HEK293 (cell line): ENCODE data around the gene ATP6AP2.

ENCODE experiments used
- KLF9 ChIP-seq: fragments of 450-650 bp; formaldehyde crosslinking; IDR thresholded peaks from 2 replicates; pipeline ENCODE4 v1.5.1; 2016; ENCODE audit warnings: missing biosample characterization, missing genetic modification characterization, low read depth
- TRIM28 ChIP-seq: IDR thresholded peaks from 2 replicates; pipeline ENCODE4 v1.6.1; 2011; ENCODE audit warnings: low read length, control low read depth, borderline replicate concordance
- ZBTB7A ChIP-seq: fragments of 450-650 bp; formaldehyde crosslinking; IDR thresholded peaks from 2 replicates; pipeline ENCODE4 v1.5.1; 2016; ENCODE audit warnings: low read depth, missing biosample characterization, missing genetic modification characterization
- ZNF184 ChIP-seq: fragments of 450-650 bp; IDR thresholded peaks from 2 replicates; pipeline ENCODE4 v1.5.1; 2018; ENCODE audit warnings: missing biosample characterization, mild to moderate bottlenecking, missing genetic modification characterization
- ZNF350 ChIP-seq: fragments of 450-650 bp; formaldehyde crosslinking; IDR thresholded peaks from 2 replicates; pipeline ENCODE4 v1.5.0; 2017; ENCODE audit warnings: missing biosample characterization, mild to moderate bottlenecking, missing genetic modification characterization
- ZNF530 ChIP-seq: fragments of 450-650 bp; formaldehyde crosslinking; IDR thresholded peaks from 2 replicates; pipeline ENCODE4 v1.5.1; 2016; ENCODE audit warnings: low read depth, missing biosample characterization, missing genetic modification characterization
- ZNF560 ChIP-seq: fragments of 450-650 bp; formaldehyde crosslinking; IDR thresholded peaks from 2 replicates; pipeline ENCODE4 v1.5.1; 2017; ENCODE audit warnings: missing biosample characterization, missing genetic modification characterization, borderline replicate concordance
- ZNF747 ChIP-seq: fragments of 450-650 bp; formaldehyde crosslinking; IDR thresholded peaks from 2 replicates; pipeline ENCODE4 v1.5.1; 2016; ENCODE audit warnings: missing biosample characterization, missing genetic modification characterization
- ZNF768 ChIP-seq: fragments of 450-650 bp; formaldehyde crosslinking; IDR thresholded peaks from 2 replicates; pipeline ENCODE4 v1.5.1; 2018; ENCODE audit warnings: missing biosample characterization, mild to moderate bottlenecking, missing genetic modification characterization
- TF ChIP-seq, protein P1 (sequence below): fragments of 450-650 bp; formaldehyde crosslinking; IDR thresholded peaks from 2 replicates; pipeline ENCODE4 v1.5.1; 2016; ENCODE audit warnings: missing biosample characterization, missing genetic modification characterization
- TF ChIP-seq, protein P2 (sequence below): fragments of 450-650 bp; formaldehyde crosslinking; IDR thresholded peaks from 2 replicates; pipeline ENCODE4 v1.5.1; 2016; ENCODE audit warnings: missing biosample characterization, missing genetic modification characterization

DNA sequence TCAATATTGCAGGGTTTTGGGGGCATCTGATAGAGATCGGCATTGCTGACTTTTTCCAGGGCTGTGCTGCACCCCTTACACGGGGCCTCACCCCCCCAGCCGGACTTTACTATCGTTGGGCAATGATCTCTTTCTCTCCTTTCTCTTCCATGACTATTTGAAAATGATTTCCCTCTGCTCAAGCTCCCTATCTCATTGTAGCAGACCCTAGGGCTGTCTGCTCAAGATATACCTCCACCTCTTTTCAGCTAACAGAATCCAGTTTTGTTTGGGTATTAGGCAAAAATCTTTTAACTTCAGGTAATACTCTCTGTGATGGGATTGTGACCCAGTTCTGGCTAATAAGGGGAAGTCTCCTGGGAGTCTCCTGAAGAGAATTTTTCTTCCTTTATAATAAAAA lies 43.5 kb upstream of the ATP6AP2 start:
- TF ChIP-seq, protein P1, sequence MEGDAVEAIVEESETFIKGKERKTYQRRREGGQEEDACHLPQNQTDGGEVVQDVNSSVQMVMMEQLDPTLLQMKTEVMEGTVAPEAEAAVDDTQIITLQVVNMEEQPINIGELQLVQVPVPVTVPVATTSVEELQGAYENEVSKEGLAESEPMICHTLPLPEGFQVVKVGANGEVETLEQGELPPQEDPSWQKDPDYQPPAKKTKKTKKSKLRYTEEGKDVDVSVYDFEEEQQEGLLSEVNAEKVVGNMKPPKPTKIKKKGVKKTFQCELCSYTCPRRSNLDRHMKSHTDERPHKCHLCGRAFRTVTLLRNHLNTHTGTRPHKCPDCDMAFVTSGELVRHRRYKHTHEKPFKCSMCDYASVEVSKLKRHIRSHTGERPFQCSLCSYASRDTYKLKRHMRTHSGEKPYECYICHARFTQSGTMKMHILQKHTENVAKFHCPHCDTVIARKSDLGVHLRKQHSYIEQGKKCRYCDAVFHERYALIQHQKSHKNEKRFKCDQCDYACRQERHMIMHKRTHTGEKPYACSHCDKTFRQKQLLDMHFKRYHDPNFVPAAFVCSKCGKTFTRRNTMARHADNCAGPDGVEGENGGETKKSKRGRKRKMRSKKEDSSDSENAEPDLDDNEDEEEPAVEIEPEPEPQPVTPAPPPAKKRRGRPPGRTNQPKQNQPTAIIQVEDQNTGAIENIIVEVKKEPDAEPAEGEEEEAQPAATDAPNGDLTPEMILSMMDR (tag by site-specific recombination) = no peak
- TF ChIP-seq ZNF530 (tag by site-specific recombination) = no peak
- TF ChIP-seq ZNF560 (tag by site-specific recombination) = no peak
- TF ChIP-seq, protein P2, sequence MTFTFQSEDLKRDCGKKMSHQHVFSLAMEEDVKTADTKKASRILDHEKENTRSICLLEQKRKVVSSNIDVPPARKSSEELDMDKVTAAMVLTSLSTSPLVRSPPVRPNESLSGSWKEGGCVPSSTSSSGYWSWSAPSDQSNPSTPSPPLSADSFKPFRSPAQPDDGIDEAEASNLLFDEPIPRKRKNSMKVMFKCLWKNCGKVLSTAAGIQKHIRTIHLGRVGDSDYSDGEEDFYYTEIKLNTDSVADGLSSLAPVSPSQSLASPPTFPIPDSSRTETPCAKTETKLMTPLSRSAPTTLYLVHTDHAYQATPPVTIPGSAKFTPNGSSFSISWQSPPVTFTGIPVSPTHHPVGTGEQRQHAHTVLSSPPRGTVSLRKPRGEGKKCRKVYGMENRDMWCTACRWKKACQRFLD (tag by site-specific recombination) = no peak
- TF ChIP-seq ZNF747 = no peak
- TF ChIP-seq ZNF184 (tag by site-specific recombination) = no peak
- no peak for TF ChIP-seq ZNF768 (tag by site-specific recombination)
- TF ChIP-seq KLF9 = no peak
- no peak for TF ChIP-seq ZNF350 (tag by site-specific recombination)
- no peak for TF ChIP-seq TRIM28
- TF ChIP-seq ZBTB7A (tag by site-specific recombination) = no peak
